Sigmoid colon (tissue), 4 donors: ENCODE measurements around the gene RFX3.

Experiments
- POLR2A ChIP-seq, 2 donors: fragments of 450-650 bp; IDR thresholded peaks; one replicate each; pipeline ENCODE4 v1.6.1; 2016; ENCODE audit warnings: antibody characterized with exemption in 2 of 2, mild to moderate bottlenecking in 2 of 2, moderate library complexity in 2 of 2
- POLR2AphosphoS5 ChIP-seq, 4 donors: sonication (generic); formaldehyde crosslinking; IDR thresholded peaks; one replicate each; pipeline ENCODE4 v1.6.1; 2017; ENCODE audit warnings: antibody characterized with exemption in 4 of 4
- TF ChIP-seq, protein P1 (sequence below), 4 experiments: fragments of 450-650 bp in 3 of 4; fragments of 200-600 bp in 1 of 4; IDR thresholded peaks; one replicate each; pipeline ENCODE4 v1.5.1; 2016 to 2019; ENCODE audit warnings: antibody characterized with exemption in 4 of 4, mild to moderate bottlenecking in 3 of 4, moderate library complexity in 2 of 4

DNA sequence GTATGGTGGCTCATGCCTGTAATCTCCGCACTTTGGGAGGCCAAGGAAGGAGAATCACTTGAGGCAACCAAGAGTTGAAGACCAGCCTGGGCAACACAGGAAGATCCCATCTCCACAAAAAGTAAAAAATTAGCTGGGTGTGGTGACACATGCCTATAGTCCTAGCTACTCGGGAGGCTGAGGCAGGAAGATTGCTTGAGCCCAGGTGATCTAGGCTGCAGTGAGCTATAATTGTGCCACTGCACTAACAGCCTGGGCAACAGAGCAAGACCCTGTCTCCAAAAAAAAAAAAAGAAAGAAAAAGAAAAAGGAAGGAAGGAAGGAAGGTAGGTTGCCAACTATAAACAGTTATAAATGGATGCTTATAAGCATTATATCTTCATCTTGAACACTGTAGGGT is 51.0 kb downstream of the RFX3 start:
- TF ChIP-seq, protein P1, sequence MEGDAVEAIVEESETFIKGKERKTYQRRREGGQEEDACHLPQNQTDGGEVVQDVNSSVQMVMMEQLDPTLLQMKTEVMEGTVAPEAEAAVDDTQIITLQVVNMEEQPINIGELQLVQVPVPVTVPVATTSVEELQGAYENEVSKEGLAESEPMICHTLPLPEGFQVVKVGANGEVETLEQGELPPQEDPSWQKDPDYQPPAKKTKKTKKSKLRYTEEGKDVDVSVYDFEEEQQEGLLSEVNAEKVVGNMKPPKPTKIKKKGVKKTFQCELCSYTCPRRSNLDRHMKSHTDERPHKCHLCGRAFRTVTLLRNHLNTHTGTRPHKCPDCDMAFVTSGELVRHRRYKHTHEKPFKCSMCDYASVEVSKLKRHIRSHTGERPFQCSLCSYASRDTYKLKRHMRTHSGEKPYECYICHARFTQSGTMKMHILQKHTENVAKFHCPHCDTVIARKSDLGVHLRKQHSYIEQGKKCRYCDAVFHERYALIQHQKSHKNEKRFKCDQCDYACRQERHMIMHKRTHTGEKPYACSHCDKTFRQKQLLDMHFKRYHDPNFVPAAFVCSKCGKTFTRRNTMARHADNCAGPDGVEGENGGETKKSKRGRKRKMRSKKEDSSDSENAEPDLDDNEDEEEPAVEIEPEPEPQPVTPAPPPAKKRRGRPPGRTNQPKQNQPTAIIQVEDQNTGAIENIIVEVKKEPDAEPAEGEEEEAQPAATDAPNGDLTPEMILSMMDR (IDR thresholded peaks at IDR 0.05): no peak
- TF ChIP-seq POLR2A (IDR thresholded peaks at IDR 0.05) (no peak), POLR2AphosphoS5 (IDR thresholded peaks at IDR 0.05) (no peak)
